IMR-90 (cell line): ENCODE data around the gene LRRC7.

Experiments
- CHD1 ChIP-seq: IDR thresholded peaks from 2 replicates; pipeline ENCODE4 v1.6.1; 2012; ENCODE audit warnings: low read depth, low read length, improper control_type of control experiment
- FOS ChIP-seq: fragments of 150-350 bp; IDR thresholded peaks from 2 replicates; pipeline ENCODE4 v1.6.1; 2016; ENCODE audit warnings: low read depth, low read length
- RAD21 ChIP-seq: IDR thresholded peaks from 2 replicates; pipeline ENCODE4 v1.6.1; 2012; ENCODE audit warnings: low read length, improper control_type of control experiment
- RFX5 ChIP-seq: IDR thresholded peaks from 2 replicates; pipeline ENCODE4 v1.8.0; 2012; ENCODE audit warnings: low read depth, mild to moderate bottlenecking, low read length, moderate library complexity
- TF ChIP-seq, protein P1 (sequence below): conservative IDR thresholded peaks from 2 replicates; pipeline ENCODE4 v1.5.1; 2012; ENCODE audit warnings: mild to moderate bottlenecking, low read depth, low read length, improper control_type of control experiment

- TF ChIP-seq, protein P1, sequence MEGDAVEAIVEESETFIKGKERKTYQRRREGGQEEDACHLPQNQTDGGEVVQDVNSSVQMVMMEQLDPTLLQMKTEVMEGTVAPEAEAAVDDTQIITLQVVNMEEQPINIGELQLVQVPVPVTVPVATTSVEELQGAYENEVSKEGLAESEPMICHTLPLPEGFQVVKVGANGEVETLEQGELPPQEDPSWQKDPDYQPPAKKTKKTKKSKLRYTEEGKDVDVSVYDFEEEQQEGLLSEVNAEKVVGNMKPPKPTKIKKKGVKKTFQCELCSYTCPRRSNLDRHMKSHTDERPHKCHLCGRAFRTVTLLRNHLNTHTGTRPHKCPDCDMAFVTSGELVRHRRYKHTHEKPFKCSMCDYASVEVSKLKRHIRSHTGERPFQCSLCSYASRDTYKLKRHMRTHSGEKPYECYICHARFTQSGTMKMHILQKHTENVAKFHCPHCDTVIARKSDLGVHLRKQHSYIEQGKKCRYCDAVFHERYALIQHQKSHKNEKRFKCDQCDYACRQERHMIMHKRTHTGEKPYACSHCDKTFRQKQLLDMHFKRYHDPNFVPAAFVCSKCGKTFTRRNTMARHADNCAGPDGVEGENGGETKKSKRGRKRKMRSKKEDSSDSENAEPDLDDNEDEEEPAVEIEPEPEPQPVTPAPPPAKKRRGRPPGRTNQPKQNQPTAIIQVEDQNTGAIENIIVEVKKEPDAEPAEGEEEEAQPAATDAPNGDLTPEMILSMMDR: no peak
- TF ChIP-seq RAD21 (no peak), CHD1 (no peak), RFX5 (no peak), FOS (no peak)
Measured at GRCh38 chr1:70093250-70093975, 525.7 kb downstream of the LRRC7 start.
